Measurements from ENCODE around the gene STXBP3.

The STXBP3 gene

DNA sequence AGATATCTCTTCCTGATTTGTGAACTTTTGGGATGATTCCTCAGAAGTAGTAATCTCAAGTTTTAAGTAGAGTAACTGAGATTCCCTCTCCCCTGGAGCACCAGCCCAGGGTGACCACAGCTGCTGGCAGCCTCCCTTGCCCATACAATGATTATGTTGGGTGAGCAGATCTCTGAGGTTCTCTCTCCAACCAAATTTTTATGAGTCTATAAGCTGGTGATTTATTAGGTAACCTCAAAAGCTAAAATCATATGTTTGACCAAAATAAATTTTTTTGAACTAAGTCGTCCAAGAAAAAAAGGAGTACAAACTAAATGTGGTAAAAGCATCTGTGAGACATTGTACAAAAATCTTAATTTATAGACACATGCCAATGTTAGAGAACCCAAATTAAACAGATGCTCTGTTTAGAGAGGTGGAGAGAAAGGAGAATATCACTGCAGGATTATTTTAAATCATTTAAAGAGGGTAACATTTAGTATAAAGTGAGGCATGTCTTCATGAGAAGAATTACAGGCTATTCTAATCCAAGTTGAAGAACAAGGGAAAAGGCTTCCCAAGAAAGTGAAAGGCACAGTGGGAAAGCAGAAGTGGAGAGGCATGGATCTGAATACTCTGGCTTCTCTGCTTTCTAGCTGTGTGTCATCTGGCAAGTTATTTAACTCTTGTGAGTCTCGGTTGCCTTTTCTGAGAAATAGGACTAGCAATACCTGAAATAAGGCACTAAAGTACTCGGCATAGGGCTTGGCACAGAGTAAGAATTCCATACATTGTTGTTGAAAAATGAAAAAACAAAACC, 107.9 kb downstream of the STXBP3 start:
- peak in 1 of 2 donors; percentile 42 for DNase-seq (ENCODE audit: low read depth in 2 of 2)
- no peak overlapping the region for H3K4me3 ChIP-seq (replicated peaks in 1 of 2; ENCODE audit: low read depth in 2 of 2, low read length in 2 of 2)
- TF ChIP-seq CTCF (IDR thresholded peaks at IDR 0.05; ENCODE audit: low read depth, low read length): no peak

GRCh38 chr1:108856994-108857393, 110.5 kb downstream of the STXBP3 start, which contains the start of gene AKNAD1:
Gene AKNAD1, minus strand, starts transcription at chr1:108857094. Its CDS starts 4,430 bp downstream, at chr1:108852664.
- no peak for DNase-seq (ENCODE audit: low read depth in 2 of 2)
- TF ChIP-seq CTCF (IDR thresholded peaks at IDR 0.05; ENCODE audit: low read depth, low read length): no peak
- no peak within 1 kb of the TSS for H3K4me3 ChIP-seq (replicated peaks in 1 of 2; ENCODE audit: low read depth in 2 of 2, low read length in 2 of 2)

DNA sequence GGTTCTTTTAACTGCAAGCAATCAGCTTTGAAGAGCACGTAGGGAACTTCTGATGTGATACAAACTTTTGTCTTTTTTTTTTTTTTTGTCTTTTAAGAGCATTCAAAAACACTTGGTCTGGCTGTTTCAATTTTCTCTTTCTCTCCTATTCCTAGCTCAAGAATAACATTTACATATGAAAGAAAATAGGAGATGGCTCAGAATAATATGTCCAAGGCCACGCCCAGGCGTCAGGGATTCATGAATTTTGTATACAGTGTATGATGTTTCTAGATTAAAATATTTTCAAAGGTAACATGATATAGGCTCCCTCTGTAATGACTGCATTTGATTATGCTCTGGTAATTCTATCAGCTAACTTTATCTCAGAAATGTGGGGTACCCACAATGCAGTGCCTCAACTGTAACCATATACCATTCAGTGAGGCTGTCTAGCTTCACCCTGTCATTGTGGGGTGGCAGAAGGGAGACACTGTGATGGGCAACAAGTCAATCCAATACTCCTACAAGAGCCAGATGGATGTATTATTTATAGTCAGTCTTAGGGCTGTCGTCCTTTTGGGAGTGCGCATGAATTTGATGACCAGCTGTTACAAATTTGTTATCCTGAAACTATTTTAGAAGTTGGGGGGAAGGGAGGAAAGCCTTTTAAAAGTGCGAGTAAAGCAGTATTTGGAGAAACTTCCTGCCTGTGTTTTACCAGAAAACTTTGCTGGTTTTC, 111.9 kb downstream of the STXBP3 start:
- no peak overlapping the region for H3K4me3 ChIP-seq (replicated peaks in 1 of 2; ENCODE audit: low read depth in 2 of 2, low read length in 2 of 2)
- no peak for DNase-seq (ENCODE audit: low read depth in 2 of 2)
- TF ChIP-seq CTCF (IDR thresholded peaks at IDR 0.05; ENCODE audit: low read depth, low read length): no peak
